CD4-positive, alpha-beta memory T cell (primary cell): ENCODE results near the gene ANKMY2. TPM values are rescaled to one million over a fixed set of nuclear protein-coding genes. Genes with fewer than 3 reads are reported as not detected.
A peak's percentile ranks its signal among the peaks of the same experiment; 100 is the strongest.

Experiments
- CTCF ChIA-PET: fragments of 350-600 bp; sonication (Branson Sonifier 250); formaldehyde crosslinking; loops from one replicate; lab custom pipeline; 2021; ENCODE audit warnings: inconsistent platforms; ENCODE audit not compliant: partially characterized antibody; lab: Charles Lee
- POLR2A ChIA-PET: fragments of 350-600 bp; sonication (Branson Sonifier 250); formaldehyde crosslinking; loops from one replicate; lab custom pipeline; 2021; ENCODE audit not compliant: partially characterized antibody; lab: Charles Lee
- DNase-seq, 5 donors: peaks; one replicate each; pipeline versions ENCODE4 v3.0.0 to v3.0.0-alpha.2; 2020 to 2022; ENCODE audit warnings: mixed read lengths in 1 of 5
- H3K27ac ChIP-seq: one replicate; pipeline ENCODE4 v1.7.0; 2013; ENCODE audit warnings: low read depth, low read length
- H3K27me3 ChIP-seq: 2 replicates; pipeline ENCODE4 v1.7.0; 2013; ENCODE audit warnings: mild to moderate bottlenecking, low read length, moderate library complexity; ENCODE audit not compliant: insufficient read depth
- H3K36me3 ChIP-seq: 2 replicates; pipeline ENCODE4 v1.7.0; 2013; ENCODE audit warnings: mild to moderate bottlenecking, low read length, moderate library complexity; ENCODE audit not compliant: insufficient read depth
- H3K4me1 ChIP-seq: 2 replicates; pipeline ENCODE4 v1.7.0; 2013; ENCODE audit warnings: mild to moderate bottlenecking, low read length, moderate library complexity; ENCODE audit not compliant: insufficient read depth
- H3K4me3 ChIP-seq, 2 donors: one replicate each; pipeline ENCODE4 v1.7.0; 2013; ENCODE audit warnings: low read length in 2 of 2, mild to moderate bottlenecking in 1 of 2
- H3K9me3 ChIP-seq, 2 donors: one replicate each; pipeline ENCODE4 v1.7.0; 2013; ENCODE audit warnings: low read length in 2 of 2, control low read depth in 1 of 2; ENCODE audit not compliant: control insufficient read depth in 1 of 2
- H3K27ac Mint-ChIP-seq, 7 donors: one replicate each; pipeline ENCODE4 v1.8.0; 2020 to 2021; ENCODE audit warnings: mixed read lengths in 7 of 7, mild to moderate bottlenecking in 6 of 7, inconsistent platforms in 3 of 7, moderate library complexity in 3 of 7
- H3K27me3 Mint-ChIP-seq, 2 donors: one replicate each; pipeline ENCODE4 v1.8.0; 2020 to 2021; ENCODE audit warnings: mixed read lengths in 2 of 2
- H3K36me3 Mint-ChIP-seq, 2 donors: one replicate each; pipeline ENCODE4 v1.8.0; 2020 to 2021; ENCODE audit warnings: mixed read lengths in 2 of 2, inconsistent platforms in 1 of 2, mild to moderate bottlenecking in 1 of 2
- H3K4me1 Mint-ChIP-seq, 4 donors: one replicate each; pipeline ENCODE4 v1.8.0; 2020 to 2021; ENCODE audit warnings: mixed read lengths in 4 of 4, mild to moderate bottlenecking in 1 of 4
- H3K4me3 Mint-ChIP-seq, 8 donors: one replicate each; pipeline ENCODE4 v1.8.0; 2020 to 2021; ENCODE audit warnings: mixed read lengths in 8 of 8, mild to moderate bottlenecking in 7 of 8, moderate library complexity in 6 of 8, inconsistent platforms in 3 of 8
- H3K9me3 Mint-ChIP-seq, 8 donors: one replicate each; pipeline ENCODE4 v1.8.0; 2020 to 2021; ENCODE audit warnings: mixed read lengths in 8 of 8, mild to moderate bottlenecking in 5 of 8, inconsistent platforms in 3 of 8, moderate library complexity in 1 of 8
- intact Hi-C: fragments of 100-400 bp; cut with micrococcal nuclease; formaldehyde crosslinking; loops from one replicate; pipeline ENCODE4 v1.15.1; 2023
- polyA plus RNA-seq, 2 donors: library from polyadenylated mRNA; unstranded; fragments of 300-500 nt; fragmentation: Illumina TruSeq; gene quantifications; one replicate each; pipeline ENCODE4 v1.2.3, GENCODE V29; 2021
- total RNA-seq, 2 experiments: library from RNA; stranded (reverse); gene quantifications; one replicate each; pipeline ENCODE4 v1.2.3, GENCODE V29; 2021

The ANKMY2 gene
- total and polyA plus RNA-seq, 4 experiments from 2014 or later, result 13.6 to 21.4 (median 17.6) TPM

- Histone ChIP-seq H3K4me3 (no peak overlapping the region), H3K9me3 (no peaks in the 10 kb centered on the region), H3K4me1 (peaks cover 19% of the 10 kb centered on the region), H3K27me3 (no peaks in the 10 kb centered on the region), H3K27ac (no peak overlapping the region), H3K36me3 (no peaks in the 10 kb centered on the region)
- no peaks in the 10 kb centered on the region for H3K9me3 Mint-ChIP-seq
- CTCF ChIA-PET, result interaction anchor here (0.8 to 4.5 kb wide), 24 partner anchors 9 to 498 kb away, joined by 3 to 98 read pairs (median 6); partner anchors contain the start of gene CRPPA
- POLR2A ChIA-PET, result no interaction called here
- peaks cover 8 to 17% (median 14%) of the 10 kb centered on the region in 4 donors for H3K4me1 Mint-ChIP-seq
- H3K4me3 Mint-ChIP-seq, result peak overlapping the region in 4 of 8 donors; percentile 21 to 88 (median 56)
- intact Hi-C loops, result loop anchor here (5.0 kb wide), 1 partner anchor 1867 kb away; no protein-coding TSS in a partner anchor
- peaks cover 3 to 5% of the 10 kb centered on the region in 2 donors for H3K27me3 Mint-ChIP-seq
- peak overlapping the region in 2 of 7 donors; percentile 35 to 73 for H3K27ac Mint-ChIP-seq
- no peaks in the 10 kb centered on the region for H3K36me3 Mint-ChIP-seq
- DNase-seq, result no peak
Observed at GRCh38 chr7:16564023-16564380, 81.6 kb downstream of the ANKMY2 start.

GRCh38 chr7:16563281-16564022 lies 82.1 kb downstream of the ANKMY2 start:
- peaks cover 3% of the 10 kb centered on the region in 2 donors for H3K27me3 Mint-ChIP-seq
- Histone ChIP-seq H3K4me3 (no peak overlapping the region), H3K36me3 (no peaks in the 10 kb centered on the region), H3K4me1 (peaks cover 19% of the 10 kb centered on the region), H3K27me3 (no peaks in the 10 kb centered on the region), H3K27ac (no peak overlapping the region), H3K9me3 (no peaks in the 10 kb centered on the region)
- H3K27ac Mint-ChIP-seq, result peak overlapping the region in 4 of 7 donors; percentile 48 to 78 (median 74)
- ChIA-PET CTCF (interaction anchor here (0.9 to 4.5 kb wide), 5 partner anchors 10 to 486 kb away, joined by 7 to 98 read pairs (median 18); no protein-coding TSS in a partner anchor), POLR2A (no interaction called here)
- H3K4me3 Mint-ChIP-seq, result peak overlapping the region; percentile 68 to 89 (median 82)
- peaks cover 8 to 17% (median 14%) of the 10 kb centered on the region in 4 donors for H3K4me1 Mint-ChIP-seq
- DNase-seq, result peak in 3 of 5 donors; percentile 2 to 14 (median 6)
- no peaks in the 10 kb centered on the region for H3K9me3 Mint-ChIP-seq
- intact Hi-C loops, result loop anchor here (5.0 kb wide), 1 partner anchor 1866 kb away; no protein-coding TSS in a partner anchor
- no peaks in the 10 kb centered on the region for H3K36me3 Mint-ChIP-seq

- POLR2A ChIA-PET, result no interaction called here
- H3K27me3 ChIP-seq, result no peaks in the 10 kb centered on the region
- H3K4me1 ChIP-seq, result peaks cover 19% of the 10 kb centered on the region
- peaks cover 0 to 3% of the 10 kb centered on the region in 2 donors for H3K27me3 Mint-ChIP-seq
- CTCF ChIA-PET, result interaction anchor here (2.0 to 4.5 kb wide), 3 partner anchors 9 to 130 kb away, joined by 7 to 98 read pairs (median 72); no protein-coding TSS in a partner anchor
- H3K36me3 ChIP-seq, result no peaks in the 10 kb centered on the region
- no peaks in the 10 kb centered on the region for H3K9me3 ChIP-seq
- H3K4me3 ChIP-seq, result no peak overlapping the region
- H3K4me1 Mint-ChIP-seq, result peaks cover 8 to 17% (median 14%) of the 10 kb centered on the region in 4 donors
- intact Hi-C loops, result loop anchor here (5.0 kb wide), 1 partner anchor 1865 kb away; no protein-coding TSS in a partner anchor
- DNase-seq, result no peak
- no peaks in the 10 kb centered on the region for H3K36me3 Mint-ChIP-seq
- H3K9me3 Mint-ChIP-seq, result no peaks in the 10 kb centered on the region
- no peak overlapping the region for H3K27ac ChIP-seq
- H3K27ac Mint-ChIP-seq, result peak overlapping the region in 2 of 7 donors; percentile 74 to 82
- peak overlapping the region in 6 of 8 donors; percentile 12 to 89 (median 86) for H3K4me3 Mint-ChIP-seq
Observed at GRCh38 chr7:16562456-16563220, 82.9 kb downstream of the ANKMY2 start.

GRCh38 chr7:16561943-16562342 lies 83.6 kb downstream of the ANKMY2 start:
- H3K9me3 ChIP-seq, result no peaks in the 10 kb centered on the region
- peaks cover 19% of the 10 kb centered on the region for H3K4me1 ChIP-seq
- Mint-ChIP-seq H3K36me3 (no peaks in the 10 kb centered on the region), H3K9me3 (no peaks in the 10 kb centered on the region), H3K4me1 (peaks cover 8 to 17% (median 14%) of the 10 kb centered on the region in 4 donors), H3K27ac (no peak overlapping the region), H3K27me3 (peaks cover 0 to 3% of the 10 kb centered on the region in 2 donors), H3K4me3 (no peak overlapping the region)
- no peaks in the 10 kb centered on the region for H3K36me3 ChIP-seq
- intact Hi-C loops, result loop anchor here (5.0 kb wide), 1 partner anchor 1865 kb away; no protein-coding TSS in a partner anchor
- no peak overlapping the region for H3K4me3 ChIP-seq
- ChIA-PET CTCF (interaction anchor here (0.7 to 2.0 kb wide), 3 partner anchors 129 to 484 kb away, joined by 3 to 7 read pairs (median 5); no protein-coding TSS in a partner anchor), POLR2A (no interaction called here)
- no peak overlapping the region for H3K27ac ChIP-seq
- DNase-seq, result no peak
- no peaks in the 10 kb centered on the region for H3K27me3 ChIP-seq

- Mint-ChIP-seq H3K27me3 (peaks cover 0 to 2% of the 10 kb centered on the region in 2 donors), H3K27ac (peak overlapping the region in 1 of 7 donors; percentile 68), H3K36me3 (no peaks in the 10 kb centered on the region), H3K4me1 (peaks cover 5 to 14% (median 10%) of the 10 kb centered on the region in 4 donors), H3K4me3 (no peak overlapping the region), H3K9me3 (no peaks in the 10 kb centered on the region)
- intact Hi-C loops, result loop anchor here (5.0 kb wide), 1 partner anchor 1862 kb away; no protein-coding TSS in a partner anchor
- Histone ChIP-seq H3K27me3 (no peaks in the 10 kb centered on the region), H3K36me3 (no peaks in the 10 kb centered on the region), H3K27ac (no peak overlapping the region), H3K4me3 (no peak overlapping the region), H3K9me3 (no peaks in the 10 kb centered on the region), H3K4me1 (peaks cover 16% of the 10 kb centered on the region)
- ChIA-PET POLR2A (no interaction called here), CTCF (no interaction called here)
- no peak for DNase-seq
Observed at GRCh38 chr7:16559497-16560179, 85.9 kb downstream of the ANKMY2 start.

GRCh38 chr7:16558761-16559302 lies 86.7 kb downstream of the ANKMY2 start:
- POLR2A ChIA-PET, result no interaction called here
- Histone ChIP-seq H3K36me3 (no peaks in the 10 kb centered on the region), H3K9me3 (no peaks in the 10 kb centered on the region), H3K4me3 (no peak overlapping the region), H3K27me3 (no peaks in the 10 kb centered on the region), H3K27ac (no peak overlapping the region), H3K4me1 (peaks cover 11% of the 10 kb centered on the region)
- H3K27ac Mint-ChIP-seq, result no peak overlapping the region
- CTCF ChIA-PET, result no interaction called here
- H3K36me3 Mint-ChIP-seq, result no peaks in the 10 kb centered on the region
- H3K9me3 Mint-ChIP-seq, result no peaks in the 10 kb centered on the region
- peaks cover 0 to 3% of the 10 kb centered on the region in 2 donors for H3K27me3 Mint-ChIP-seq
- intact Hi-C loops, result no loop called here
- peaks cover 3 to 8% (median 4%) of the 10 kb centered on the region in 4 donors for H3K4me1 Mint-ChIP-seq
- no peak overlapping the region for H3K4me3 Mint-ChIP-seq
- DNase-seq, result no peak
